Stimulated activated CD8-positive, alpha-beta memory T cell treated with anti-CD3 and anti-CD28 coated beads, Interleukin-15, amount 100 ng/mL, for 4 hours (primary cell): ENCODE data around the gene PYHIN1.

ENCODE experiments used
- DNase-seq, 2 donors: peaks; one replicate each; pipeline ENCODE4 v3.0.0-alpha.2; 2020; ENCODE audit warnings: low read depth in 2 of 2

Gene PYHIN1

GRCh38 chr1:159014003-159014571 is 82.7 kb downstream of the PYHIN1 start:
- no peak for DNase-seq

DNA sequence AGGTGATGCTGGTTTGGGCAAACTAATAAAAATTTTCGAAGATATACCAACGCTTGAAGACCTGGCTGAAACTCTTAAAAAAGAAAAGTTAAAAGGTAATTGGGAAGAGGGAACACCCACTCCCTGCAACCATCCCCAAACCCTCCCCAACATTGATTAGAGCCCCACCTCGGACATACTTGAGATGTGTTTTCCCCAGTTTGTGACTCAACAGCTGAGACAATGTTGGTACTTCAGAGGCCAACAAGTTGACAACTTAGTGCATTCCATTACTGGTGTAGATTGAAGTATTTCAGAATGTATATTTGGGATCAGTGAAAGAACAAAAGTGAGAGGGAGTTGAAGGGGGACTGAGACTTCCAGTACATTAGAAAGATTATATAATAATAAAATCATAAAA is 83.5 kb downstream of the PYHIN1 start:
- no peak for DNase-seq

DNA sequence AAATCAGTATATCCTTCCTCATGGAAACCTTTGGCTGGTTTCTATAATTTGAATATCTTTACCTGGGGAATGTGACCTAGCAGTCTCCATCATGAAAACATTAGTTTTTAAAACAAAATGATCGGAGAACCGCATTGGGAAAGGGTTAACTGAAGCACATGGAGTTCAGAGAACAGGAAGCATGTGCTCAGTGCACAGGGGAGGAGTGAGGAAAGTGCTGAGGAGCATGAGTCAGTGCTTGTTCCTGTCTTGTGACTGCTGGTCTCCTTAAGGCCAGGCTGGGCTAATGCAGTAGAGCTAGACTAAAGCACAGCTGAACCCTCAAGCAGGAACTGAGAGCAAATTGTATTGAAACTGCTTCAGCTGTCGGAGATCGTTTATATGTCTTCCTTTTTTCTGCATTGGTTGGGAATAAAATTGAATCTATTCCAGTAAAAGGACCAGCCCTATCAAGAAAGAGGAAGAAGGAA is 84.1 kb downstream of the PYHIN1 start:
- DNase-seq, result peak; percentile 45 to 71

GRCh38 chr1:159023723-159024122 is 92.4 kb downstream of the PYHIN1 start:
- no peak for DNase-seq

DNA sequence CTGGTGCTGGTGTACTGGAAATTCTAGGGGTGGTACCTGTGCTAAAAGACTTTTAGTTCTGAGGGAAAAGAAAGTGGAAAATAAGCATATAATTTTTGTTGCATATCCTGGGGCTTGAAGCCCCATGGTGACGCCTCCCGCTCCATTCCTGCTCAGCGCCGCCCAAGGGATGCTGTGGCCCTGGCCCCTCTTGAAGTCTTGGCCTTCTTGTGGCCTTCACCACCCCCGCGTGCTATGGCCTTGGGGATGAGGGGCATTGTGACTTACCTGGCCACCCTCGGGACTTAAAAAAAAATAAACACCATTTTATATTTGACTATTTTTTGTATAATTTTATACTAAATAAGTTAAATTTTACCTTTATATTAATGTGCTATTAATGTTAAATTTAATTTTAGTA is 93.7 kb downstream of the PYHIN1 start:
- no peak for DNase-seq
